HG03521 (cell line): ENCODE measurements around the gene SALL3.
"Not testable (repeated sequence)": the region's sequence is repeated elsewhere in the genome, so short reads cannot be mapped to it uniquely, and the experiment has no call there.

Experiments used
- ATAC-seq: cut with Tn5 transposase; IDR thresholded peaks from one replicate; pipeline ENCODE4 v1.9.1; 2021; ENCODE audit warnings: mild to moderate bottlenecking, moderate library complexity; ENCODE audit not compliant: unreplicated experiment

SALL3 gene

DNA sequence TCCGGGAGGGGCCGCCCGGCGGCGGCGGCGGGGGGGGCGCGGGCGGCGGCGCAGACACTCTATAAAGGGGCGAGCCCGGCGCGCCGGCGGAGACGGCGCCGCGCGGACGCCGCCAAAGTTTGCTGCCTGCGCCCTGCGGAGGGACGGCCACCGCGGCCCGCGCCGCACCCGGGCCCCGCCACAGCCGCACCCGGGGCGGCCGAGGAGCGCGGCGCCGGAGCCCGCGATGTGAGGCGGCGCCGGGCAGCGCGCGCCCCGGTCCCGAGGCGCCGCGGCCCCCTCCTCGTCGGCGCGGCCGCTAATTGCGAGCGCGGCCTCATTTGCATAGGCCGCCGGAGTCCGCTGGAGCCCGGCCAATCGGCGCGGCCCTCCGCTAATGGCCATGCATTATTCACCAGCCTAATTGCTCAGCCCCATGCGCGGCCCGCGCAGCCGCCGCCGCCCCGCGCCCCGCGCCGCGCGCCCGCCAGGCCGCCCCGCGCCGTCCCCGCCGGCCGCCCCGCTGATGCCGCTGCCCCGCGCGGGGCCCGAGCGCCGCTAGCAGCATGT lies at the start of gene SALL3:
SALL3 (plus strand) TSS at position 89 of the 549 bp plus-strand sequence; CDS start at position 546, 457 bp downstream.
- no peak for ATAC-seq

DNA sequence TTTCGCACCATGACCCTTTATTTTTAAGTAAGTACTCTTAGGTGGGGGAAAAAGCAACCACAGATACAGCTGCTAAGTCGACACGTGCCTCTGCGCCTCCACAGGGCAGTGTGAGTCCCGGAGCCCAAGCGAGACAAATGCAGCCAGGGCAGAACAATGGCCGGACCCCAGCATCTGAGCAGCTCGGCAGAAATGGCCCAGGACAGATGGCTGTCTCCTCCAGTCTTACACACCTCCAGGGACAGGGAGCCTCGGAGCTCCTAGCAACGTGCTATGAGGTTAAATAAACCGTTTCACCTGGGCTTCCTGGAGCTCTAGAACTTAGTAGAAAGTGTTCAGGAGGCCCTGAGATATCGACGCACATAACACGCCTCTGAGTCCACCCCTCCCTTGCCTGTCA lies 47.3 kb upstream of the SALL3 start:
- ATAC-seq = no peak

DNA sequence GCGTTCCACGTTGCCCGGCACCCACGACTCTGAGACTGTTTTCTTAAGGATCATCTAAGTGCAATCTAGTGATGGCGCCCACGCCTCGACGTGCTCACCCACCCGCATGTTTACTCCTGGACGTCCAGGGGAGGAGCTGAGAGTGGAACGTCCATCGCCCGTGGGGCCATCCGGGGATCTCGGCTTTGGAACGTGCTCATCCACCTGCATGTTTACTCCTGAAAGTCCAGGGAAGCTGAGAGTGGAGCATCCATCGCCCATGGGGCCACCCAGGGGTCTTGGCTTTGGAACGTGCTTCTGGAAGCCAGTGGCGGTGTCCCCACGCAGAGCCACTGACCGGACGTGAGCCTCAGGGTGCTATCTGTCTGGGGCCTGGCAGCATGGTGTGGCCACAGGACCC lies 45.6 kb upstream of the SALL3 start:
- no peak for ATAC-seq

DNA sequence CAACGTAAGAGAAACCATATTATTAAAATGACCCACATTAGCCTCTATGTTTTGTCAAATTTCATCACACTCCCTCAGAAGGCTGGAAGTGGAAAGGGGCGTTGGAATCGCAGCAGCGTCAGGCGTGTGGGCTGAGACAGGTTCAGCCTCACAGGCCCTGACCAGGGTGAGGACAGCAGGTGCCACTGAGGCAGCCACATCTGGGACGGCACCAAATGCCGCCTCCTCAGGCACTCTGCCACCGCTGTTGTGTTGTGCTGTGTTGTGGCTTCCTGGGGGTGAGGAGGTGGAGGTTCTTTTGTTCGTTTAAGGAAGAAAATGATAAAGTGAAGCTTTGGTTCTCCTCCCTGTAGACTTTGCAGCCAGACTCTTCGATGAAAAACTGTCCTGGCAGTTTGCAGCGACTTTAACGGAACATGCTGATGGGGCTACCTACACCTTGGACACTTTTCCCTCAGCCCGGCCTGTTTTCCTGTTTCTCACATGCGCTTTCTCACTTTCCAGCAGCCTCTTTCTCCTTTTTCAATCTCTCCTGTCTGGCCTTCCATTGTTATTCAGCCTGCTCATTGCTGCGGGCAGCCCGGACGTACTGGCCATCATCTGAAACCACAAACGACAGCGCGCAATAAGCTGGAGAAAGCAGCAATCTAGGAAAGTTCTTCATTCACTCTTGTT lies 44.9 kb upstream of the SALL3 start:
- no peak for ATAC-seq

DNA sequence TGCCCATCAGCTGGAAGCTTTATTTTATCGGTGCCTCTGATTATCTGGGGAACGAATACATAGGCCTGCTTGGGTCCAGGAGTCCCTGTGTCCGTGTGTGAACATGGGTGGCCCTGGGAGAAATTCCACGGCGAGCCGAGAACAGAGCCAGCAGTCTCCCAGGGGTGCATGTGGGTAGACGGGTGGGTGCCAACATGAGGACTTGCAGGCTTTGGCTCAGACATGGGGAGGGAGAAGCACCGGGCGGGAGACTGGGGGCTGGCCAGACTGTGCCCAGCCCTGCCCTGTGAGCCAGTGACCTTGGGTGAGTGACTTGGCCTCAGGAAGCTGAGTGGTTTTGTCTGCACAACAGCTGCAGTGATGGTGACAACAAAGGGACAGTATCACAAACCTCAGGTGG lies 44.2 kb upstream of the SALL3 start:
- ATAC-seq = no peak

DNA sequence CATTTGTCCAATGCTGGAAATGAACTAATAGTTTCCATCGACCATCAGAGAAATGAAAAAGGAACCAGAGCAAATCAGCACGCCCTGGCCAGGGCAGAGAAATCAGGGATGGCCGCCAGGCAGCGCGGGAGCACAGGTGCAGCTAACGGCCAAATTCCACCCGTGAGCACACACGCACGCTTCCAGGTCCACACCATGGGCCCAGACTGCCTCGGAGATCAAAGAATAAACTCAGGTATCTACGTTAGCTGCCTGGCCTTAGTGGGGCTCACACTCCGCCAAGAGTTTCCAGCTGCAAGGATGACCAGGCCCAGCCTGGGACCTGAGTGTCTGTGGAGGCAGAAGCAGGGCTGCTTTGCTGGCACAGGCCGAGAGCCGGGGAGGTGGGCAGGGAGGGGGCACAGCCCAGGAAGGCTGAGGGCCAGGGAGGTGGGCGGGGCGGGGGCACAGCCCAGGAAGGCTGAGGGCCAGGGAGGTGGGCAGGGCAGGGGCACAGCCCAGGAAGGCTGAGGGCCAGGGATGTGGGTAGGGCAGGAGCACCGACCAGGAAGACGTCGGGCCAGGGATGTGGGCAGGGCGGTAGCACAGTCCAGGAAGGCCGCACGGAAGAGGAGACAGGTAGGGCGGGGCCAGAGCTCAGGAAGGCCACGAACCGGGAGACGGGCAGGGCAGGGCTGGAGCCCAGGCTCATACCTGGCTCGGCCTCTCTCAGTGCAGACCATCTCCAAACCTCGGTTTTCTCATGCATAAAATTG lies 43.2 kb upstream of the SALL3 start:
- ATAC-seq = no peak

DNA sequence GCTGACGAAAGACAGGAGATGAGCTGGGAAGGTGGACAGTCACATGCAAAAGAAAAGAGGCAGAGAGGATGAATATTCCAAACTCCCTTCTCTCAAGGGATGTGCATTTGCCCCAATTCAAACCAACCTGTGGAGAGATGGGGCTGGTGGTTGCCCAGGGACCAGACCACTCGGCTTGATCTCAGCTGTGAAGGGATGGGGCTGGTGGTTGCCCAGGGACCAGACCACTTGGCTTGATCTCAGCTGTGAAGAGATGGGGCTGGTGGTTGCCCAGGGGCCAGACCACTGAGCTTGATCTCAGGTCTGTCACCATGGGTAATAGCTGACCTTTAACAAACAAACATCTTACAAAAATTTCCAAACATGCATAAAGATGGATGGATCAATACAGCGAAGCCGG lies 42.5 kb upstream of the SALL3 start:
- no peak for ATAC-seq

DNA sequence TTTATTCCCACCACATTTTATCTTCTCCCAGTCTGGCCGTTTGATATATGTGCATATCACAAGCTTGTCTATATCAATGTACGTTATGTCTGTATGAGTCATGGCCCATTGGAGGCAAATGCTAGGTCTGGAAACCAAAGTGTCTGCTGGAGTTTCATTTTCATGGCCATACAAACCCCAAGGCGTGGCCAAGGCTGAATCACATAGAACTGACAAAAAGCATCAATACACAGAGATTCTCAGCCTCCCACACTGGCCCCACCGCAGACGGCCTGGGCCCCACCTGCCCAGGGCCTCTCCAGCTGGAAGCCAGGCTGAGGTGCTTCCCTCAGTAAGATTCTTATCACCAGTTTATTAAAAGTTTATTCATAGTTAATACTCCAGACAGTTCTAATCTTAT lies 40.5 kb upstream of the SALL3 start:
- no peak for ATAC-seq

DNA sequence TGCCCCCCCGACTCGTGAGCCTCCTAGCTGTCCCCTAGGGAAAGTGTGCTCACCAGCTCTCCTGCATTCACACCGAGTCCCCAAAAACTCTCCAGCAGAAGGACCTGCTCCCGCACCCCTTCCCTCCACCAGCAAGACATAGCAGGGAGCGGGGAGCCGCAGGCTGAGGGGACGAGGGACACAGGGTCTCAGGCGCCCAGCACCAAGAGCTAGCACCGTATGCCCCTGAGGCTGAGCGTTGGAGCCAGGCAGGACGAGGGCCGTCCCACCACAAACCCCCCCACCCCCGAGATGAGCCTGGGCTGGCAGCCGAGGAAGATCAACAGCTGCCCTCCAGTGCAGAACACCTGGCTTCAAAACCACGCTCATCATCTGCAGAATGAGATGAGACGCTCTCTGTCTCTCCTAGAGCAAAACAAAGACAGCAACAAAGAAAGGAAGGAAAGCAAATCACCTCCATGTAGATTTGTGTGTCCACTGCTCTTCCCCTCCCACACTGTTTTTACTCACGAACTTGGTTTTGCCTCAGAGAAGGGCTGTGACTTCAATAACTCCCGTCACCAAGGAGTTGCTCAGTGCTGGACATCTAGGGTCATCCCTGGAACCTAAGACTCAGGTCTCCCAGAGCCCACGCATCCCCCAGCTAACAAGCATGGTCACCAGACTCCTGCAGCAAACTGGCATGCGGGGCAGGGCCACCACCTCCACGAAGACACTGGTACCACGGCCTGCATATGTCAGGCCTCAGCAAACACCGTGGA lies 39.7 kb upstream of the SALL3 start:
- no peak for ATAC-seq

DNA sequence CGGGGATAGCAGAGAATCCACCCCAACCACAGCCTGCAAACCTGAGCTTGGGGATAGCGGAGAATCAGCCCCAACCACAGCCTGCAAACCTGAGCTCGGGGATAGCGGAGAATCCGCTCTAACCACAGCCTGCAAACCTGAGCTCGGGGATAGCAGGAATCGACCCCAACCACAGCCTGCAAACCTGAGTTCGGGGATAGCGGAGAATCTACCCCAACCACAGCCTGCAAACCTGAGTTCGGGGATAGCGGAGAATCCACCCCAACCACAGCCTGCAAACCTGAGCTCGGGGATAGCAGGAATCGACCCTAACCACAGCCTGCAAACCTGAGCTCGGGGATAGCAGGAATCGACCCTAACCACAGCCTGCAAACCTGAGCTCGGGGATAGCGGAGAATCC lies 37.4 kb upstream of the SALL3 start:
- ATAC-seq = not testable (repeated sequence)

DNA sequence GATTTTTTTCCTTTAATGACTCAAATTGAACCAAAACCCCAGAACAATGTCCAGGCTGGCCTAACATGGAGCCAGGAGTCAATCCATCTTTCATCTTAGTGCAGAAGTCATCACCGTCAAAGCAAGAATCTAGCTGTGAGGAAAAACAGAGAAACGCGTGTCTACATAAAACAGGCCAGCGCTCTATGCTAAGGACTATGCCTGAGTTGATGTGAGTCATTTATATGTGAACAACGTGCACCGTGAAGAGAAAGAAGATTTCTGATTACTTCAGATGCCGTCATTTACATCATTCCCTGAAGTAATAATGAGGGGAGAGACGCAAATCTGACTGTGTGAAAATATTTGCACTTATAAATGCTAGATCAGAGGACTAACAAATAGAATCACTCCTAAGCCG lies 34.0 kb upstream of the SALL3 start:
- ATAC-seq = no peak

DNA sequence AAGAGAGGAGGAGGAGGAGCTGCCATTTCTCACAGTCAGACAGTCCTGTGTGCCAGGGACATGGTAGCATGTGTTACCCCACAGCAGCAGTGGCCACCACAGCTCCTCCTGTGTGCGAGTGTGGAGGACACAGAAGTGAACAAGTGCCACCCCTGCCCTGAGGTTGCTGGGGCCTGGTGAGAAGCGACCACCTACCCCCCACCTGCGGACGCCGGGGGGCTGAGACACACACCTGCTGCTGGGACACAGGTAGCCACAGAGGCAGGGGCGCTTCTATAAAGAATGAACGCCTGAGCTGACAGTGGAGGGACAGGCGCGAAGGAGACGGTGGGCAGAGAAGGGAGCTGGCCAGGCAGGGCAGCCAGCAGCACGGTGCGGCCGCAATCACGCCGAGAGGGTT lies 32.3 kb upstream of the SALL3 start:
- ATAC-seq = no peak

DNA sequence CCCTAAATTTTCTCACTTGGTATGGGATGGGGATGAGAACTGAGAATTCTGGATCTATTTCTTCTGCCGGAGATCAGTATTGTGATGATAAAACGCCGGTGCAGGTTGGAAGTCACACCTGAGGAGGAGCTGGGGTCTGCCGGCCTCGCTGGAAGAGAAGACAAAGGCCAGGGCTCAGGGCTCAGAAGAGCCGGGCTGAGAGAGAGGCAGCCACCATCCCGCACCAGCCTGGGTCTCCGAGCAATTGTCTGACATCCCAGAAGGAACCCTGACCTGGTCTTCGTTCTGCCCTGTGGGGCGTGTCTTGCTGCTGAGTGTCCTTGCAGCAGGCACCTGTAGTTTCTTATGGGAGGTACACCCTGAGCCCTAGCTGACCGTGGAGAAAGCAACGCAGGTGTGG lies 31.4 kb upstream of the SALL3 start:
- no peak for ATAC-seq

DNA sequence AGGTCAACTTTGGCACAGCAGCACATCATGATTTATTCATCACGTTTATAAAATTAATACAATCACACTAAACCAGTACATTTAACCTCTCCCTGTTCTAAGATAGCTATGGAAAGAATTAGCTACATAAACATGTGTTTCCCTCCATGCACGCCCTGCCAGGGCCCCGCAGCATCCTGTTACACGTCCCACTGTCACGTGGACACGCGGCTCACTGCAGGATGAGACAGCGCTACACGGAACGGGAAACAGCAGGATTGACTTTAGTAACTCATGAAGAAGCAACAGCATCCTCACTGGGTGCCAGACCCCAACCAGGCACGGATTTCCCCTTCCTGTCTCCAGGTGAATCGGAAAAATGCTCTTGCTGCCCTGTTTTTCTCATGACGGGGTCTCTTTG lies 30.9 kb upstream of the SALL3 start:
- no peak for ATAC-seq

DNA sequence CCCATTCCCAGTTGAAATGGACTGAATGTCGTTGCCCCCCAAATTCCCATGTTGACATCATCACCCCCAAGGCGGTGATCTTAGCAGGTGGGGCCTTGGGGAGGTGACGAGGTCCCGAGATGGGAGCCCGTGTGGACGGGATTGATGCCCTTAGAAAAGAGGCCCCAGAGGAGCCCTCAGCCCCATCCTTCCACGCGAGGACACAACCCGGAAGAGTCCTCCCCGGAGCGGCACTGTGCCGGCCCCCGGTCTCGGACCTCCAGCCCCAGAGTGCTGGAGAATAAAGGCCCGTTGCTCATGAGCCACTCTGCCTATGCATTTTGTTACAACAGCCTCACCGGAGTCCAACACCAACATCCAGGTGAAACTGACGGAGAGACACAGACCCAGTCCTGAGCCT lies 30.4 kb upstream of the SALL3 start:
- no peak for ATAC-seq

DNA sequence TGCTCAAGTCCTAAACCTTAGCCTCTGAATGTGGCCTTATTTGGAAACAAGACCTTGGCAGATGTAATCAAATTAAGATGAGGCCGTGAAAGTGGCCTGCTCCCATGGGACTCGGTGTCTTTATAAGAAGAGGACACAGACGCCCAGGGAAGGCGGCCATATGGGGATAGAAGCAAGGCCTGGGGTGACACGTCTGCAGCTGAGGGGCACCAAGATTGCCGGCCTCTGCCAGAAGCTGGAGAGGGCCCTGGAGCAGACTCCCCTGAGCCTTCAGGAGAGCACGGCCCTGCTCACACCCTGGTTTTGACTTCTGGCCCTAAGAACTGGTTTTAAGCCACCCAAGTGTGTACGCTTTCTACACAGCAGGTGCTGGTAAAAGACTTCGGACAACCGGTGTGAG lies 29.2 kb upstream of the SALL3 start:
- ATAC-seq = no peak

DNA sequence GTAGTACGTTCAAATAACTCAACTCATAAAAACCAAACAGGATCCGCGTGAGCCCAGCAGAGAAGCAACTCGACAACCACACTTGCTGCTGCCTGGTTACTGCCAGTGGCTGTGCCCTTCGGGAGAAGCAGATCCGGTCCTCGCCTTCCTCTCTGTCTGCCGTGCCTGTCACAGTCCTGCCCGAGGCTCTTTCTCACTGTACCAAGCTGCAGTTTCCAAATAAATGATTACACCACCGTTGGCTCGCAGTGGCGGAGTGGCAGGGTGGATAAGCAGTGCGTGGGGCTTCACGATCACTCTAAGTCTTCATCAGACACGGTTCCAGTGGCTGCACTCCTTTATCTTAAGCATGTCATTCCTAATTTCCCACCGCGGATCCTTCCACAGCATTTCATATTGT lies 26.1 kb upstream of the SALL3 start:
- ATAC-seq = no peak

DNA sequence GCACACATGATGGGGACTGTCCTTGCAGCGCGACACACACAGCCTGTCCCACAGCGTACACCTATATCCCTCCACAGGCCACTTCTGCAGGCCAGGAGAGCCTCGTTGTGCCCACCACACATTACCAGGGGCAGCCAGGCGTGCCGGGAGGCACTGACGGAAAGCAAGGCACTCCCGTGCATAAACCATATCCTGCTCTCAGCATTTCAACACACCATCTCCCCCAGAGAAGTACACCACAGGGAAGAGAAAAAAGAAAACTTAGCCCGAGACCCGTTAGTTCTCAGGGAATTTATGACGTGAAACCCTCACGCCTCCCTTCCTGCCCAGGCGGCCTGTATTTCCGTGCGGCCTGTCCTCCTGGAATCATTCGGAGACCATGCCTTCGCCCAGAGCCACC lies 24.6 kb upstream of the SALL3 start:
- no peak for ATAC-seq

DNA sequence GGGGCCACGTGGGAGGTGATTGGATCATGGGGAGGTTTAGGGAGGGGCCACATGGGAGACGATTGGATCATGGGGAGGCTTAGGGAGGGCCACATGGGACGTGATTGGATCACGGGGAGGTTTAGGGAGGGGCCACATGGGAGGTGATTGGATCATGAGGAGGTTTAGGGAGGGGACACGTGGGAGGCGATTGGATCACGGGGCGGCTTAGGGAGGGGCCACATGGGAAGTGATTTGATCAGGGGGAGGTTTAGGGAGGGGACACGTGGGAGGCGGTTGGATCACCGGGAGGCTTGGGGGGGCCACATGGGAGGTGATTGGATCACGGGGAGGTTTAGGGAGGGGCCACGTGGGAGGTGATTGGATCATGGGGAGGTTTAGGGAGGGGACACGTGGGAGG lies 22.5 kb upstream of the SALL3 start:
- no peak for ATAC-seq

DNA sequence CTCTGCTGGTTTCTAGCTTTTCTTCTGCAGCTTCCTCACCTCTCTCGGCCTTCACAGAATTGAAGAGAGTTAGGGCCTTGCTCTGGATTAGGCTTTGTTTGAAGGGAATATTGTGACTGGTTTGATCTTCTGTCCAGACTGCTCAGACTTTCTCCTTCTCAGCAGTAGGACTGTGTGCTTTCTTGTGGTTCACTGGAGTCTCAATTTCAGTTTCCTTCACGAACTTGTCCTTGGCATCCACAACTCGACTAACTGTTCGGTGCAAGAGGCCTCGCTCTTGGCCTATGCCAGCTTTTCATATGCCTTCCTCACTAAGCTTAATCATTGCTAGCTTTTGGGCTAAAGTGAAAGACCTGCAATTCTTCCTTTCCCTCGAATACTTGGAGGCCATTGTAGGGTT lies 18.9 kb upstream of the SALL3 start:
- ATAC-seq = no peak

DNA sequence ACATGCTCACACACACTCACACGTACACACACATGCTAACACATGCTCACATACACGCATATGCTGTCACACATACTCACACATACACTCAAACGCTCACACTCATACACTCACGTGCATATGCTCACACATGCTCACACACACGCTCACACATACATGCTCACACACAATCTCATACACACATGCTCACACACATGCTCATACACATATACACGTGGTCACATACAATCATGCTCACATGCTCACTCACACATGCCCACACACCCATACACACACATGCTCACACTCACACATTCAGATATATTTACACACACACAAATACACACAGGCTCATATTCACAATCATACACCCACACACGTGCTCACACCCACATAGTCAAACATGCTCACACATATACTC lies 17.5 kb upstream of the SALL3 start:
- no peak for ATAC-seq

DNA sequence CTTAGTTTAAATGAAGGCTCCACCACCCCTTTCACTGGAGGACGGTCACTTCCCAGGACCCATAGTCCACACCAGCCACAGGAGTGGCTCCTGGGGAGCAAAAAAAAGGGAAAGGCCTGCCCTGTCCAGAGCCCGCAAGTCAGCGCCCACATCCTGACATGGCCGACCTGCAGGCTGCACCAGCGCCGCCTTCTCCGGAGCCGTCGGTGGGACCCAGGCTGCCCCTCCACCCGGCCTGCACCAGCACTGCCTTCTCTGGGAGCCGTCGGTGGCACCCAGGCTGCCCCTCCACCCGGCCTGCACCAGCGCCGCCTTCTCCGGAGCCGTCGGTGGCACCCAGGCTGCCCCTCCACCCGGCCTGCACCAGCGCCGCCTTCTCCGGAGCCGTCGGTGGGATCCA lies 14.9 kb upstream of the SALL3 start:
- ATAC-seq = not testable (repeated sequence)
